PFSK-1 (cell line): ENCODE results near the gene TAT.

Source experiments
- FOXP2 ChIP-seq: optimal IDR thresholded peaks from 2 replicates; pipeline ENCODE3; 2011; ENCODE audit warnings: borderline replicate concordance, control low read depth, inconsistent platforms; ENCODE audit not compliant: insufficient read depth; ENCODE audit errors: extremely low read length, extremely low read depth
- POLR2AphosphoS5 ChIP-seq: IDR thresholded peaks from 2 replicates; pipeline ENCODE4 v1.6.1; 2012; ENCODE audit warnings: low read depth, mild to moderate bottlenecking, control low read depth, low read length, moderate library complexity
- REST ChIP-seq, 2 experiments: IDR thresholded peaks; 2 replicates each; pipeline versions ENCODE4 v1.6.1 to v1.8.0; 2011 to 2012; ENCODE audit warnings: low read depth in 2 of 2, low read length in 2 of 2, control low read depth in 1 of 2, inconsistent platforms in 1 of 2, mild to moderate bottlenecking in 1 of 2, moderate library complexity in 1 of 2; ENCODE audit not compliant: insufficient read depth in 1 of 2
- SIN3A ChIP-seq: IDR thresholded peaks from 2 replicates; pipeline ENCODE4 v1.6.1; 2012; ENCODE audit warnings: mild to moderate bottlenecking, low read length, moderate library complexity, borderline replicate concordance; ENCODE audit not compliant: insufficient read depth
- TAF1 ChIP-seq: IDR thresholded peaks from 2 replicates; pipeline ENCODE4 v1.6.1; 2012; ENCODE audit warnings: low read length, control low read depth, borderline replicate concordance; ENCODE audit not compliant: insufficient read depth

TAT gene

GRCh38 chr16:71585318-71585703 lies 8.4 kb upstream of the TAT start:
- no peak for TF ChIP-seq SIN3A
- TF ChIP-seq REST (IDR thresholded peaks at IDR 0.05; ENCODE audit: insufficient read depth in 1 of 2, low read depth in 2 of 2, low read length in 2 of 2): no peak
- no peak for TF ChIP-seq POLR2AphosphoS5
- TF ChIP-seq TAF1: no peak
- no peak for TF ChIP-seq FOXP2

- no peak for TF ChIP-seq SIN3A
- no peak for TF ChIP-seq REST (IDR thresholded peaks at IDR 0.05; ENCODE audit: insufficient read depth in 1 of 2, low read depth in 2 of 2, low read length in 2 of 2)
- no peak for TF ChIP-seq FOXP2
- TF ChIP-seq TAF1: no peak
- TF ChIP-seq POLR2AphosphoS5: no peak
These were observed 7.8 kb upstream of the TAT start for GRCh38 chr16:71584543-71585317.

- no peak for TF ChIP-seq REST (IDR thresholded peaks at IDR 0.05; ENCODE audit: insufficient read depth in 1 of 2, low read depth in 2 of 2, low read length in 2 of 2)
- TF ChIP-seq TAF1: no peak
- no peak for TF ChIP-seq POLR2AphosphoS5
- no peak for TF ChIP-seq FOXP2
- no peak for TF ChIP-seq SIN3A
These were observed 2.2 kb downstream of the TAT start for GRCh38 chr16:71574702-71575101.

DNA sequence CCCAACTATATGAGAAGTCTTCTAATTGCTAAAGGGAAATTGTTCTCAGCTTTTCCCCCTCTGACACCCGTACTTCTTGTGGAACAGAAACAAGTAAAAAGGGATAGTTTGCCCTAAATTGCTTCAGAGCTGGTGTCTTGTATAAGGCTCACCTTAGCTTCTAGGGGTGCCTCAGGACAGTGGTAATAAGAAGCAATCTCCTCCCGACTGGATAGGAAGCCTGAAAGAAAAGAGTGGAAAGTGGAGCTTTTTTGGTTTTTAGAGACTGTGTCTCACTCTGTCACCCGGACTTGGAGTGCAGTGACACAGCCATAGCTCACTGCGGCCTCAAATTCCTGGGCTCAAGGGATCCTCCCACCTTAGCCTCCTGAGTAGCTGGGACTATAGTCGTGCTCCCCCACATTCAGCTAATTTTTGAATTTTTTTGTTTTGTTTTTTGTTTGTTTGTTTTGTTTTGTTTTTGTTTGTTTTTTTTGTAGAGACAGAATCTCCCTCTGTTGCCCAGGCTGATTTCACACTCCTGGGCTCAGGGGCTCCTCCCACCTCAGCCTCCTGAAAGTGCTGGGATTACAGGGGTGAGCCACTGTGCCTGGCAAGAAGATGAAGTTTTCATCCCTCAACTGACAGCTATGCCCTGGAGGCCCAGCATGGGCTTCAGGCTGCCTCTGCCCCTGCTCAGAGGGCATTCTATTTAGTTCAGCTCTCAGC lies 3.4 kb downstream of the TAT start:
- no peak for TF ChIP-seq POLR2AphosphoS5
- no peak for TF ChIP-seq FOXP2
- no peak for TF ChIP-seq REST (IDR thresholded peaks at IDR 0.05; ENCODE audit: insufficient read depth in 1 of 2, low read depth in 2 of 2, low read length in 2 of 2)
- no peak for TF ChIP-seq SIN3A
- TF ChIP-seq TAF1: no peak
